HepG2 (cell line): ENCODE data around the gene FAM83E. TPM values are rescaled to one million over a fixed set of nuclear protein-coding genes. Genes with fewer than 3 reads are reported as not detected.

ENCODE experiments used
- ELF3 ChIP-seq: IDR thresholded peaks from 2 replicates; pipeline ENCODE4 v1.6.1; 2016; ENCODE audit warnings: missing genetic modification reagents, missing compliant biosample characterization
- GATAD1 ChIP-seq: IDR thresholded peaks from 2 replicates; pipeline ENCODE4 v1.6.1; 2016; ENCODE audit warnings: missing genetic modification reagents, missing compliant biosample characterization
- HMG20B ChIP-seq: conservative IDR thresholded peaks from 2 replicates; pipeline ENCODE4 v1.6.1; 2016; ENCODE audit warnings: missing genetic modification reagents, missing compliant biosample characterization
- IKZF5 ChIP-seq: IDR thresholded peaks from 2 replicates; pipeline ENCODE4 v1.6.1; 2018; ENCODE audit warnings: missing genetic modification reagents, mild to moderate bottlenecking, missing compliant biosample characterization
- LCORL ChIP-seq, 2 experiments: fragments of 450-650 bp in 1 of 2; sonication (generic) in 1 of 2; formaldehyde crosslinking in 1 of 2; IDR thresholded peaks; 2 replicates each; pipeline versions ENCODE4 v1.5.0 to v1.6.1; 2017 to 2020; ENCODE audit warnings: antibody characterized with exemption in 1 of 2, missing genetic modification reagents in 1 of 2
- MED1 ChIP-seq: sonication (generic); formaldehyde crosslinking; IDR thresholded peaks from 2 replicates; pipeline ENCODE4 v1.4.0; 2020; ENCODE audit warnings: missing genetic modification reagents
- MED13 ChIP-seq: sonication (generic); formaldehyde crosslinking; IDR thresholded peaks from 2 replicates; pipeline ENCODE4 v1.5.0; 2020; ENCODE audit warnings: missing genetic modification reagents
- MED8 ChIP-seq: sonication (generic); formaldehyde crosslinking; IDR thresholded peaks from 2 replicates; pipeline ENCODE4 v1.8.1; 2023; ENCODE audit warnings: mild to moderate bottlenecking, missing genetic modification reagents; ENCODE audit not compliant: insufficient replicate concordance
- NFE2 ChIP-seq: sonication (generic); formaldehyde crosslinking; IDR thresholded peaks from 2 replicates; pipeline ENCODE4 v1.4.0; 2020; ENCODE audit warnings: missing genetic modification reagents
- NPAS2 ChIP-seq: sonication (generic); formaldehyde crosslinking; IDR thresholded peaks from 2 replicates; pipeline ENCODE4 v1.8.0; 2022; ENCODE audit warnings: mild to moderate bottlenecking, missing genetic modification reagents, borderline replicate concordance
- RNF2 ChIP-seq: fragments of 450-650 bp; conservative IDR thresholded peaks from 2 replicates; pipeline ENCODE4 v1.6.1; 2016; ENCODE audit warnings: low read depth
- RXRB ChIP-seq: IDR thresholded peaks from 2 replicates; pipeline ENCODE4 v1.6.1; 2016; ENCODE audit warnings: borderline replicate concordance, missing genetic modification reagents, missing compliant biosample characterization
- YEATS2 ChIP-seq: sonication (generic); formaldehyde crosslinking; IDR thresholded peaks from 2 replicates; pipeline ENCODE4 v1.4.0; 2020; ENCODE audit warnings: missing genetic modification reagents, borderline replicate concordance
- ZMYM3 ChIP-seq: sonication (generic); formaldehyde crosslinking; IDR thresholded peaks from 2 replicates; pipeline ENCODE4 v1.5.1; 2020; ENCODE audit warnings: mild to moderate bottlenecking, missing genetic modification reagents
- ZNF501 ChIP-seq: sonication (generic); formaldehyde crosslinking; IDR thresholded peaks from 2 replicates; pipeline ENCODE4 v1.5.1; 2020; ENCODE audit warnings: mild to moderate bottlenecking, moderate library complexity, missing genetic modification reagents
- ZNF614 ChIP-seq: IDR thresholded peaks from 2 replicates; pipeline ENCODE4 v1.6.1; 2018; ENCODE audit warnings: missing biosample characterization, missing genetic modification reagents, inconsistent platforms, borderline replicate concordance
- ZNF782 ChIP-seq: sonication (generic); formaldehyde crosslinking; IDR thresholded peaks from 2 replicates; pipeline ENCODE4 v1.4.0; 2020; ENCODE audit warnings: missing genetic modification reagents, mild to moderate bottlenecking, borderline replicate concordance
- ZNF879 ChIP-seq: sonication (generic); formaldehyde crosslinking; IDR thresholded peaks from 2 replicates; pipeline ENCODE4 v1.8.1; 2023; ENCODE audit warnings: missing genetic modification reagents
- polyA plus RNA-seq, 8 experiments: library from polyadenylated mRNA; depleted of rRNA in 3 of 8; stranded (reverse) in 7 of 8; unstranded in 1 of 8; fragments of >200 nt; fragmentation: Illumina TruSeq in 4 of 8; extraction: Trizol in 4 of 8; gene quantifications; 2 replicates each; pipeline versions ENCODE4 v1.2.1 to v1.2.3, GENCODE V29; 2011 to 2016; ENCODE audit warnings: low read depth in 4 of 8, missing spikeins in 1 of 8, mixed read lengths in 1 of 8; ENCODE audit not compliant: insufficient read depth in 1 of 8
- total RNA-seq, 5 experiments: library from RNA; depleted of rRNA; stranded (reverse); fragments of >200 nt; fragmentation: Illumina TruSeq; extraction: Trizol; gene quantifications; 2 replicates each; pipeline ENCODE4 v1.2.3, GENCODE V29; 2016; ENCODE audit warnings: low read depth in 1 of 5
- TF ChIP-seq, protein P1 (sequence below): IDR thresholded peaks from 2 replicates; pipeline ENCODE4 v1.6.1; 2012; ENCODE audit warnings: inconsistent platforms
- TF ChIP-seq, protein P2 (sequence below): sonication (generic); formaldehyde crosslinking; IDR thresholded peaks from 2 replicates; pipeline ENCODE4 v1.4.0; 2020; ENCODE audit warnings: mild to moderate bottlenecking, missing genetic modification reagents

Gene FAM83E
- total and polyA plus RNA-seq, 2 of the 13 experiments (the other 11 are each of a cell fraction or from before 2014, with no cell fraction given) = 0.18 to 0.60 TPM

DNA sequence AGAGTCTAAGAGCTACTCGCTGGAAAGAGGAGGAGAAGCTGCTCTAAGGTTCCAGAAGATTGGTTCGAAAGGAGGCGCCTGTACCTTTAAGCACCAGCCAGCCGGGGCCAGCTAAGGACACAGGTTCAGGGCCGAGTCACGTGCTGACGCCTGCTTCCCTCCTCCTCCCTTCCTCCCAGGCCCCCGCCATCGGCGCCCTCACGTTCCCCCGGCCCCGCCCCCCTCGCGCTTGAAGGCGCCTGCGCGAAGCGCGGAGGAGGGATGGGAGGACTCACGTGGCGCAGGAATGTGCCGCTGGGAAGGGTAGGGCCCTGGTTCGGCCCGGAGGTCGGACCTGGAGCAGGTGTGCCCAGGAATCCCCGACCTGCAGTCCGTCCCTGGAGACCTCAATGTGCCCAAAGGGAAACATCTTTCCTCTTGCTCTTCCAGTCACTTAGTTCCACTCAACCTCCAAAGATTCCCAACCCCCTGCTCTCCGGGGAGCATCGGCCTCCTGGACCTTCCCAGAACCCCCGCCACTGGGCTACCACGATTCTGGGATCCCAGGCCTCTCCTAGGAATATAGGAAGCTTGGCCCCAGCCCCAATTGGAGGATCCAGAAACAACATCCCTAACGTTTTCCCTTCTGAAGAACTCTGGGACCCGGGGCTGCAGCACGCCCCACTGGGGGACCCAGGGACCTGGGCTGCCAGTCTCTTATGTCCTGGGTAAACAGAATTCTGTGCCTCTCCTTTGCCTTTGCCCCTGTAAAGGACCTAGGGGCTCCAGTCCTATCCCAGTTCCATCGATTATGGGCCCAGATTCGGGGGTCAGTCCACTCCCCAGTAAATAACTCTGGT is 19.8 kb upstream of the FAM83E start (continued):
- TF ChIP-seq IKZF5 (CRISPR knock-in tag) (peak; percentile 45), LCORL (IDR thresholded peaks at IDR 0.05) (no peak), LCORL (CRISPR knock-in tag; IDR thresholded peaks at IDR 0.05) (peak; percentile 72), HMG20B (CRISPR knock-in tag) (no peak), MED8 (CRISPR knock-in tag) (no peak), ELF3 (CRISPR knock-in tag) (peak; percentile 58), MED1 (CRISPR knock-in tag) (peak; percentile 87), ZNF782 (CRISPR knock-in tag) (0 out of 2 replicates have a peak, but pooled peaks have one; percentile 25), RXRB (CRISPR knock-in tag) (peak; percentile 100), ZNF879 (CRISPR knock-in tag) (no peak), GATAD1 (CRISPR knock-in tag) (peak; percentile 60; the same call in 1 of the 2 replicates), NPAS2 (peak; percentile 97), NFE2 (CRISPR knock-in tag) (no peak), ZNF614 (CRISPR knock-in tag) (no peak), YEATS2 (CRISPR knock-in tag) (peak; percentile 48; the same call in 1 of the 2 replicates), RNF2 (no peak), MED13 (0 out of 2 replicates have a peak, but pooled peaks have one; percentile 38), ZNF501 (CRISPR knock-in tag) (peak; percentile 83), ZMYM3 (CRISPR knock-in tag) (peak; percentile 66; the same call in 1 of the 2 replicates)
- TF ChIP-seq, protein P1, sequence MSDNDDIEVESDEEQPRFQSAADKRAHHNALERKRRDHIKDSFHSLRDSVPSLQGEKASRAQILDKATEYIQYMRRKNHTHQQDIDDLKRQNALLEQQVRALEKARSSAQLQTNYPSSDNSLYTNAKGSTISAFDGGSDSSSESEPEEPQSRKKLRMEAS = peak; percentile 96
- TF ChIP-seq, protein P2, sequence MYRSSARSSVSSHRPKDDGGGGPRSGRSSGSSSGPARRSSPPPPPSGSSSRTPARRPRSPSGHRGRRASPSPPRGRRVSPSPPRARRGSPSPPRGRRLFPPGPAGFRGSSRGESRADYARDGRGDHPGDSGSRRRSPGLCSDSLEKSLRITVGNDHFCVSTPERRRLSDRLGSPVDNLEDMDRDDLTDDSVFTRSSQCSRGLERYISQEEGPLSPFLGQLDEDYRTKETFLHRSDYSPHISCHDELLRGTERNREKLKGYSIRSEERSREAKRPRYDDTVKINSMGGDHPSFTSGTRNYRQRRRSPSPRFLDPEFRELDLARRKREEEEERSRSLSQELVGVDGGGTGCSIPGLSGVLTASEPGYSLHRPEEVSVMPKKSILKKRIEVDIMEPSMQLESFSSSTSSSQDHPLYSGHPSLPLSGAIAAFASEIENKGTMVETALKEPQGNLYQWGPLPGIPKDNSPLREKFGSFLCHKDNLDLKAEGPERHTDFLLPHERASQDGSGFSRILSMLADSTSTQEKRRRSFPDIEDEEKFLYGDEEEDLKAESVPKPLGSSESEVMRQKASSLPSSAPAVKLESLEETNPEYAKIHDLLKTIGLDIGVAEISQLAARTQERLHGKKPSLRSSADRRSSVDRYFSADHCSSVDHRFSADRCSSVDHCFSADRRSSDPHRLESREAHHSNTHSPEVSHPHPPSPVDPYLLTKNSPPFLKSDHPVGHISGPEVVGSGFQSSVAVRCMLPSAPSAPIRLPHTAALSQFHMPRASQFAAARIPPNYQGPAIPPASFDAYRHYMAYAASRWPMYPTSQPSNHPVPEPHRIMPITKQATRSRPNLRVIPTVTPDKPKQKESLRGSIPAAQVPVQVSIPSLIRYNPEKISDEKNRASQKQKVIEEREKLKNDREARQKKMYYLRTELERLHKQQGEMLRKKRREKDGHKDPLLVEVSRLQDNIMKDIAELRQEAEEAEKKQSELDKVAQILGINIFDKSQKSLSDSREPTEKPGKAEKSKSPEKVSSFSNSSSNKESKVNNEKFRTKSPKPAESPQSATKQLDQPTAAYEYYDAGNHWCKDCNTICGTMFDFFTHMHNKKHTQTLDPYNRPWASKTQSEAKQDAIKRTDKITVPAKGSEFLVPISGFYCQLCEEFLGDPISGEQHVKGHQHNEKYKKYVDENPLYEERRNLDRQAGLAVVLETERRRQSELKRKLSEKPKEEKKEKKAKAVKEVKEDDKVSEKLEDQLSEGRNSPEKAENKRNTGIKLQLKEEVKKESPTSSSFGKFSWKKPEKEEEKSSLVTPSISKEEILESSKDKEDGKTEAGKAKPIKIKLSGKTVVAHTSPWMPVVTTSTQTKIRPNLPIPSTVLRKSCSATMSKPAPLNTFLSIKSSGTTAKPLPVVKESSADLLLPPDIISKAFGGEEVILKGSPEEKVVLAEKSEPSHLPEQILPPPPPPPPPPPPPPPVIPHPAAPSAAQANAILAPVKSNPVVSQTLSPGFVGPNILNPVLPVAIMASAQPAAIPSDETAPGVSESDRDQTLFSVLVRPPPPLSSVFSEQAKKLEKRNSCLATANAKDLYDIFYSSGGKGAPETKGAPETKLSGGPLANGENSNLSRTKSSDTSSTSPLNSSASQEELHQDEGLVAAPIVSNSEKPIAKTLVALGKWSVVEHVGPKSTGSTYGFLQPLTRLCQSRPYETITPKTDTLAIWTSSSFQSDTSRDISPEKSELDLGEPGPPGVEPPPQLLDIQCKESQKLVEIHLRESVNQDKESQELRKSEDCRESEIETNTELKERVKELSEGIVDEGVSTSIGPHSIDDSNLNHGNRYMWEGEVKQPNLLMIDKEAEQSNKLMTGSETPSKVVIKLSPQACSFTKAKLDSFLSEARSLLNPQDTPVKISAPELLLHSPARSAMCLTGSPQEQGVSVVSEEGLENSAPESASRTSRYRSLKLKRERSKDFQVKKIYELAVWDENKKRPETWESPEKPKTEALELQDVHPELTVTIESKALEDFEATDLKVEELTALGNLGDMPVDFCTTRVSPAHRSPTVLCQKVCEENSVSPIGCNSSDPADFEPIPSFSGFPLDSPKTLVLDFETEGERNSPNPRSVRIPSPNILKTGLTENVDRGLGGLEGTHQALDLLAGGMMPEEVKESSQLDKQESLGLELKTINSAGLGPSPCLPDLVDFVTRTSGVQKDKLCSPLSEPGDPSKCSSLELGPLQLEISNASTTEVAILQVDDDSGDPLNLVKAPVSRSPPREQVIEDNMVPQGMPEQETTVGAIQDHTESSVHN = 0 out of 2 replicates have a peak, but pooled peaks have one; percentile 41
